Measurements from ENCODE around the gene SLC12A5.

Gene SLC12A5

DNA sequence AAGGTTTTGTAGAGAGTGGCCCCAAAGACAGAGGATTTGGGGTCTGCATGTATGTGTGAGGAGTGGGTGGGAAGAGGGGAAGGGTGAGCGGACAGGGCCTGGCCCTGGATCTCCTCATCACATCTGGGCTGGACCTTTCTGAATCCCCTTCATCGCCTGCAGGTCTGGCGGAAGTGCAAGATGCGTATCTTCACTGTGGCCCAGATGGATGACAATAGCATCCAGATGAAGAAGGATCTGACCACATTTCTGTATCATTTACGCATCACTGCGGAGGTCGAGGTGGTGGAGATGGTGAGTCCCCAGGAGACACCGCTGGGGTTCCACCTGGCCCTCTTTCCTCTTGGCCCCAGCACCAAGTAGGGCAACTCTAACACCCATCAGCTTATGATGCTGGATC is 24.4 kb downstream of the SLC12A5 start:
- no peak for DNase-seq

DNA sequence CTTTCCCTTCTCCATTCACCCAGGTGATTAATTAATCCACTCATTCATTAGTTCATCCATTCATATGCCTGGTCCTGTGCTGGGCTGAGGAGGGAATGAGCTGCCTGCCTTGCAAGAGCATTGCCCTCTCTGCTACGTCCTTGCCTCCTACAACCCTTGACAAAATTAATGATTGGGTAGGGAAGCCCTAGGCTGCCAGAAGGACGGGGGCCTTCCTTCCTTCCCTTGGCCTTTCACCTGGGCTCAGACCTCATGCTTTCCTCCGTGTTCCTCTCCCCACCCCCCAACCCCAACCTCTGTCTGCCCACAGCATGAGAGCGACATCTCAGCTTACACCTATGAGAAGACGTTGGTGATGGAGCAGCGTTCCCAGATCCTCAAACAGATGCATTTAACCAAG is 25.6 kb downstream of the SLC12A5 start:
- DNase-seq = no peak

DNA sequence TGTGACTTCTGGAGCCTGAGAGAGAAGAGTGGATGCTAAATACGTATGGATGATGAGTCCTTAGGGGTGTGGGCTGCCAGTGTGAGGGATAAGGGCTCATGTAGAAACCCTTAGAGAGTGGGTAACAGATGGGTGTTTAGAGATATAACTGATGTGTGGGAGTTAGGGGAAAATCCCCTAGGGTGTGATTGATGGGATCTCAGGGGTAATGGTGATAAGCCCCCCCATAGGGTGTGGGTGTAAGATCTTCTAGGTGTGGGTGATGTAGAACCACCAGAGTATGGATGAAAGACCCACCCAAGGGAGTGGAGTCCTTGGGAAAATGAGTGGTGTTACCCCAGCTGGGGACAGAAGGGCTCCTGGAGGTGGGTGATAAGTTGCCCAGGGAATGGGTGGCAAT is 26.3 kb downstream of the SLC12A5 start:
- DNase-seq = no peak

DNA sequence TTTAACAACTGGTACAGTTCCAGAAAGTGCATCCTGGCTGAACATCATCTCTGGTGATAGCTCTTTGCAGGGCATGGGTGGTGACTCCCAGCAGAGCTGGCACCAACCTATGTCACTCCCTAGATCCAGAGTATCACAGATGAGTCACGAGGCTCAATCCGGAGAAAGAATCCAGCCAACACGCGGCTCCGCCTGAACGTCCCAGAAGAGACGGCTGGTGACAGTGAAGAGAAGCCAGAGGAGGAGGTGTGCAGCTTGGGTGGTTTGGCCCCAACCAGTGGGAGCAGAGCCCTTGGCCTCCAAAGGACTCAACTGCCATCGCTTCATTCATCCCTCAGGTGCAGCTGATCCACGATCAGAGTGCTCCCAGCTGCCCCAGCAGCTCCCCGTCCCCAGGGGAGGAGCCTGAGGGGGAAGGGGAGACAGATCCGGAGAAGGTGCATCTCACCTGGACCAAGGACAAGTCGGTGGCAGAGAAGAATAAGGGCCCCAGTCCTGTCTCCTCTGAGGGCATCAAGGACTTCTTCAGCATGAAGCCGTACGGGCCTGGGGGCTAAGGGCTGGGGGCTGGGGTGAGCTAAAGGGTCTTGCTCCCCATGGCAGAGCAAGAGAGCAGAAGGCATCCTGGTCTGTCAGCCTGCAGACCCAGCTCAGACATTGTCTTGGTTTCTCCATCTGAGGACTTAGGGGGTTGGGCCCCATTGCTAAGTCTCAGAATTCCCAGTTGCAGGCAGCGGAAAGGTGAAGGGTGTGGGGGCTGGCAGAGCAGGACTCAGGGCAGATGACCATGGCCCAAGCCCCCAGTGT is 27.2 kb downstream of the SLC12A5 start:
- no peak for DNase-seq

DNA sequence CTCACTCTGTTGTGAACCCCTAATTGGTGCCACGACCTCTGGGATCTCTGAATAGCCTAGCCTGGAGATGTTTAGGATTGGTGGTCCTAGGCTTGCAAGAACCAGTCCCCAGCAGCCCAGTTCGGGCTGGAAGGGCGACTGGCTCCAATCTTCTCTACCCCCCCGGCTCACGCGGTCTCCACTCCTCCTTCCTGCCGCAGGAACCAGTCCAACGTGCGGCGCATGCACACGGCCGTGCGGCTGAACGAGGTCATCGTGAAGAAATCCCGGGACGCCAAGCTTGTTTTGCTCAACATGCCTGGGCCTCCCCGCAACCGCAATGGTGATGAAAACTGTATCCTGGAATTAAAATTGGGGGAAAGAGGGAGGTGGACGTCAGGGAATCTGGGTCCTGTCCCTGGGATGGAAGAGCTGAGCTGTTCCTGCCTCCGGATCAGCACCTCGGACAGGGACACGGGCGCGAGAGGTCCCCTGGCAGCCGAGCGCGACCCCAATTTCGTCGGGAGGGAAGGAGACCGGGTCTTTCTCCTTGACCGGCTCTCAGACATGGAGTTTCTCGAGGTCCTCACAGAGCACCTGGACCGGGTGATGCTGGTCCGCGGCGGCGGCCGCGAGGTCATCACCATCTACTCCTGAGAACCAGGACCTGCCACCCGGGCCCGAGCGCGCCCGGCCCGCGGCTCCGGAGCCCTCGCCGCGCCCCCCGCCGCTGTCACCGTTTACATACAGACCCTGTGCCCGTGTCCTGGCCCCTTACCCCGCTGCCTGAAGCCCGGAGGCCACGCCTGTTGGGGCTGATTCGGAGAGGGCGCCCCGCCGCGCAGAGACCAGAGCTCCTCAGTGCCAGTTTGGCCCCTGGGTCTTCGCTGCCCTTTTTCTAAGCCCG is 28.2 kb downstream of the SLC12A5 start:
- DNase-seq = peak in 6 of 56 donors; percentile 12 to 29 (median 20)

DNA sequence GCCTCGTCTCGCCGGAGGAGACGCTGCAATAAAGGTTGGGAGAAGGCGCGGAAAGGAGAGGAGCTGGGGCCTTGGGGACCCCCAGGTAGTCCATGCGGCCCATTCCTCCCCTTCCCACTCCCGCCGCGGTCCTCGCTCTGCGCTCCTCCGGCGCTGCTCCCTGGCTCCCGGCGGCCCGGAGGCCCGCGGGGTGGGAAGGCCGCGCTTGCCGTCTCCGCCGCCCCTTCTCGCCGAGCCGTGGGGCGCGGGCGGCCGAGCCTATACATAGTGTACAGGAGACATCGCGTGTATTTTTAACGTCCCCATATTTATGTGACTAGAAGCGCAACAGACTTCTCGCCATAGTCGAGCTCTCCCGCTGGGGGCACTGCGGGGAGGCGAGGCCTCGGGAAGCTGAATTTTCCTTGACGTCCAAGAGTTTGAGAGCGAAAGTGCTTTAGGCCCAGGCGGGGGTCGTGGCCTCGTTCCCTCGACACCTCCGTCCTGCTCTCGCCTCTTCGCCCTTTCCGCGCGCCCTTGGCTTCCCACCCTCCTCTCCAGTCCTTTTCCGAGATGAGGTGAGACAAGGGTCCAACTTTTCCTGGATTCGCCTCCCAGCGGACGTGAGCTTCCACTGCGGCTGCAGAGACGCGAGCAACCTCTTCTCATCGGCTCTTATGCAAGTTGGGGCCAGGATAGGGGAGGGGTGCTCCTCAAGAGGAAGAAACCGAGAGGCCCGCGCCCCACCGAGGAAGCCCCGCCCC is 29.0 kb downstream of the SLC12A5 start:
- DNase-seq = peak in 20 of 56 donors; percentile 13 to 65 (median 41)

DNA sequence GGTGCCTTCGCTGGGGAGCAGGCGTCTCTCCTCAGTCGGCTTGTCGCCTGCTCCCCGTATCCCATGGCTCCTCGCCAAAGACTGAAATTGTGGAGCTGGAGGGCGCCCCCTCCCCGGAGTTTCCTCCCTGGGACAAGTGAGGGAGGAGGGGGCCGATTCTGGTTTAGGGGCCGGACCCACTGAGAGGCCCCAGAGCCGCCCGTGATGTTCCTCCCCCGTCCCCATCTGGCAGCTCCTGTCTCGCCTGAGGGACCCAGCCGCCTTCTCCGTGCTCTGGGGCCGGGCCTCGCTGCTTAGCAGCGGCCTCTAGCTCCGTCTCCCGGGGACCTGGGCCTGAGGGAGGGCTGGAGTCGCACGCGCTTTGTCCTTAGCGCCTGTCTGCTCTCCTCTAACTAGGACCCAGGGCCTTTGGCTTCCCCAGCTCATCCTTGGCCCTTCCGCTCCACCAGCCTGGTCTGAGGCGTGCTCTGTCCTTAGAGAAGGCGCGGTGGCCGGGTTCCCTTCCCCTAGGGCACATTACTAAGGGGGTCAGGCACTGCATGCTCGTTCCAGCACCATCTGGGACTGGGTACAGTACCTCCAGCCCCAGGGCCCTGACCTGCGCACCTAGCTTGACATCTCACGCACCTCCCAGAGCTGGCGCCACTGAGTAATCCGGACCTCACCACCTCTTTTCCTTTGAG is 29.7 kb downstream of the SLC12A5 start:
- DNase-seq = peak in 6 of 56 donors; percentile 24 to 37 (median 30)

DNA sequence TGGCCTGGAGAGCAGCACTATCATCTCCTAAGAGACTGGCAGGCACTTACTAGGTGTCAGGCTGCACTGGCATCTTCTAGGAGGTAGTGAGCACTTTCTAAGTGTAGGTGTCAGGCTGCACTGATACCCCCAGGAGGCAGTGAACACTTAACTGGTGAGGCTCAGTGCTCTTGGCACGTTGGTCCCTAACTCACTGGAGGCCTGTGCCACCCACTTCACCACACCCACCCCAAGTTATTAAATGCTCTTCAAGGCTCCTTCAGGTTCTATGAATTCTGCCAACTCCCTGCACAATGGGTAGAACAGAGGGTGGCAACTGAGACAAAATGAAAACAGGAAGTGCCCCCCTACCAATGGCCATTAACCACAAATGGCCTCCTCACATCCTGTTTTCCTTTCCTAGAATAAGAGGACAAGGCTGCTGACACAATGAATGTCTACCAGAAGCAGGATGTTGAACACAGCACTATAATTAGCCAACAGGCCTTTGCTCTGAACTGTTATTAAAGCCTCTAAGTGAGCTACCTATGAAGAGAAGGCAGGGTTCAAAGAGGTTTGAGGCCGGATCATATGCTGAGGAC is 31.4 kb downstream of the SLC12A5 start:
- DNase-seq = peak in 5 of 56 donors; percentile 4 to 42 (median 14)

DNA sequence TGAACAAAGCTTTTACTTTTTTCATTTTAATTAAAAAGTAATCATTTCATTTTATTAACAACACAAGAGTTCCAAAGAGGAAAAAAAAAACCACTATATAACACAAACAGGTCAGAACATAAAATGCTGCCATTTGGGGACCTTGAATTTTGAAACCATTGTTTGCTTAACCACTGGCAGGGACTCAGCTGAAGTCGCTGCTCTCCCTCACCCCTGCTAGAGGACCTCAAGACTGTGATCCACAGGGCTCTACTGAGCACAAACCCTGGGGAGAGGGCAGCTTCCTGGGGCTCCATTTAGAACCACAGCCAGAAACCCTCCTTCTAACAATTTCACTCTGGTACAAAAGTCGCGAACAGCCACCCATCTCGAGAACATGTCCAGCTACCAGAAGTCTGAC is 32.0 kb downstream of the SLC12A5 start:
- no peak for DNase-seq

DNA sequence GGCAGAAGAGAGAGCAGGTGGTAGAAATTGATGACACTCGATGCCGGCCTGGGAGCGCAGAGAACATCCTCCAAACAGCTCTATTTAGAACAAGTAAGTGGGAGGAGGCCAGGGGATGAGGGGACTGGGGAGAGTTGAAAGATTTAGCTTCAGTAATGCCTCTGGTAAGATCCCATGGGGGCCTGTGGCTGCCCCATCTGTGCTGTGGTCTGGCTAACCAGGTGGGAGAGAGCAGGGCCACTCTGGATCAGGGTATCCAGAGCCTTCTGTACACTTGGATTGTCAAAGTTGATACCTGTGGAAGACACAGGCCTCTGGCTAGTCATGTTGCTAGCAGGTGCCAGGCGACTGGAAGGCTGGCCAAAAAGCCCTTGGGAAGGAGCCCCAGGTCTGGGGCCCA is 33.1 kb downstream of the SLC12A5 start:
- no peak for DNase-seq

DNA sequence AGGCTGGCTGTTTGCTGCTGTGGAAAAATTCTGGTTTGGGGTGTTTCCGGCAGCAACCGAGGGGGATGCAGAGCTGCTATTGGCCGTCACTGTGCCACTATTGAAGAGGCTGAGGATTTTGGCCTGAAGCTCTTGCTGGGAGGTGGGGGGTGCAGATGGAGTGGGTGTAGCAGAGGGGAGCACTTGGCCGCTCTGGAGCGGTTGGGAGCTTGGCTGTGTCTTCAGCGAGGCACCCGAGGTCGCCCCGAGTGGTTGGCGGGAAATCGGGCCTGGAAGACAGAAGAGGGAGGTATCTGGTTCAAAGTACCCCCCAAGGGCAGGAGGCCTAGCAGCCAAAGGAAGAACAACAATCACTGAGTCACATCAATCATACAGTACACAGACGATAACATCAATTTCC is 33.6 kb downstream of the SLC12A5 start:
- no peak for DNase-seq

DNA sequence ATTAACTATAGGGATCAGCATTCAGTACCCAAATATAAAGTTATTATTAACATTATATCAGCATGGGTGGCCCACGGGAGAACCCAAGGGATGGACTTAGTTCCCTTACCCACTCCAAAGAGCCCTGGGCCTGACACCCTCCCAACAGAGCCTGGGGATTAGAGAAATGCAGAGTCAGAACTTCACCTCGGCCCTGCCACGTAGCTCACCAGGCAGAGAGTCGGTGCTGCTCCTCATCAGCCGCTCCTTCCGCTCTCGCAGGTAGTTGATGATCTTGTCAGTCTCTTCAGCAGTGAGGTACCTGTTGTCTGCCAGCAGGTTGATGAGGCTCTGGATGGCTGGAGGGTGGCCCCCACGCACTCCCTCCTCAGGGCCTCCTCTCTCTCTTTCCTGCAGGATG is 34.1 kb downstream of the SLC12A5 start:
- no peak for DNase-seq

DNA sequence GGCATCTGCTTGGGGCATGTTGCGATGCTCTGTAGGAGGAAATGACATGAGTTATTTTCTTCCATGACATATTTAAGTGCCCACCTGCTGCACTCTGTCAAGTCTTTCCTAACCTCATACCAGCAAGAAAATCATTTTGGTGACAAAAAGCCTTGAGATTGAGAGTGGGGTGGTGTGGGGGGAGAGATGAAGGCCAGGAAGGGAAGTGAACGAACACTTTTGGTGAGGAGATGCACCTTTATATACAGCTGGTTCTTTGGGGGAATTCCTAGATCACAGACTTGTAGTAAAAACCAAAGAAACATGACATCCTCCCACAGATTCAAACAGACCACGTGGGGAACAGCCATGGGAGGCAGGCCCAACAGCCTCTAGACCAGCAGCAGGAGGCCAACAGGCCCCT is 34.6 kb downstream of the SLC12A5 start:
- no peak for DNase-seq

DNA sequence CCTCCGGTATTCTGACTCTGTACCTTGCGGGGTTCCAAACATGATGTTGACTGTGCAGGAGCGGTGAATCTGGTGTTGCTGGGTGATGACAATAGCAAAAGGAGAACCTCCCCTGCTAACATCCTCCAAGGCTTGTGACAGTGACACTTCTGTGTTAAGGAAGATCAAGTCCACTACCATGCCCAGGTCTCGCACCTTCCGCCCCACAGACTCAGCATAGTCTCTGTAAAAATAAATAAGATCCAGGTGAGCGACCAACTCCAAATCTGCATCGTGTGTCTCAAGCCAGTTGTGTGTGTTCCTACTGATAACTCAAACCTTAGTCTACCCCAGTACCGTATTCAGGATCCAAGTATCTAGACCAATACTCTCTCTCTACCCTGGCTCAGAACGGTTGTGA is 36.0 kb downstream of the SLC12A5 start:
- DNase-seq = no peak

DNA sequence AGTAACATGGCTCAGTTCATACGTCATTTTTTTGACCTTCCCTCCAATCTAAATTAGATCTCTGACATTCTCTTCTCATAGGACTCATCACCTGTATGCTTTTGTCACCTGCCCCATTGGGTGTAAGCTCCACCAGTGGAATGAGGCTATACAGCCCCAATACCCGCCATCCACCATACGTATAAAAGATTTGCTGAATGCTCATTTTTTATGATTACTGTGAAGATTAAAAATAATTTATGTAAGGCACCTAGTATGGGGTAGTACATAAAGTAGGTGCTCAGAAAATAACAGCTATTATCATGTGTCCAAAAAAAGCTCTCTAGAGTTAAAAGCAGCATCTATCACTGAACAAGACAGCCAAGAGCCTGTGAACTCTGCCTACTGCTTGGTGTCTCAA is 36.7 kb downstream of the SLC12A5 start:
- no peak for DNase-seq

DNA sequence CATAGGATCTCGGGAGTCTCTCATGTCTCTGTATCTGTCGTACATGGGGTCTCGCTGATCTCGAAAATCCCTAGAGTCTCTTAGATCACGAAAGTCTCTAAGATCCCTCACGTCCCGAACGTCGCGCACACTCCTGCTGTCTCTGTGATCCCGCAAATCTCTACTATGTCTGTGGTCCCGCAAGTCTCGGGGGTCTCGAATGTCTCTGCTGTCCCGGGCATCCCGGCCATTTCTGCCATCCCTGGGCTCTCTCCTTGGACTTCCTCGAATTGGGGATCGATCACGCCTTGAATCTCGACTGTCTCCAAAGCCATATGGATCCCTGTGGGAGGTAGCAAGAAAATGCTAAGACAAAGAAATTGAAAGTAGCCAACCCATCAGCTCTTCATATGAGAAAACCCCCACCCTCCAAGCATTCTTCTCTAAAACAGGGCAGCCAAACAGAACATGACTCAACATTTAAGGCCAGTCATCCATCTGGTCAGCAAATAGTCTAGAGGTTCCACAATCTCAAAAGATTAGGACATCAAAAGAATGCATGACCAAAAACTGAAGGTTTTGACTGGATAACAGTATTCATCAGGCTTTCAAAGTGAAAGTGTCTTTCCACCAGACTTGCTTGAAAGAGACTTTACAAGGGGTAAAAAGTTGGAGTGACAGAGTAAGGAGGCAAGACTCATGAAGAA is 41.3 kb downstream of the SLC12A5 start:
- no peak for DNase-seq

DNA sequence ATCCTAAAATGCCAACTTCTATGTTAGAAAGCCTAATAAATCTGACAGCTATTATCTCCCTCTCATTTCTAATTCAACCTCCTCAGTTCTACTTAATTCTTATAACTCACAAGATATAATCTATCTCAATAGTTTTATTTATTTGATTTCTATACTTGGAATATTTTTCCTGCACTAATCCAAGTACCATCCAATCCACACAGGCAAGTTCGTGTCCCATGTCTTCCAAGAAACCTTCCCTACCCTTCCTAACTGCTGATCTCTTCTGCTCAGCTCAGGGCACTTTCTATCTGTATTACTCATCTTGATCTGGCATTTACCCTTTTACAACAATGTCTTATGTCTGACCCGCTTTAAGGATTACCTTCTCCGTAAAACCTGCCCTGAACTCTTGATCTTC is 42.6 kb downstream of the SLC12A5 start:
- DNase-seq = no peak

DNA sequence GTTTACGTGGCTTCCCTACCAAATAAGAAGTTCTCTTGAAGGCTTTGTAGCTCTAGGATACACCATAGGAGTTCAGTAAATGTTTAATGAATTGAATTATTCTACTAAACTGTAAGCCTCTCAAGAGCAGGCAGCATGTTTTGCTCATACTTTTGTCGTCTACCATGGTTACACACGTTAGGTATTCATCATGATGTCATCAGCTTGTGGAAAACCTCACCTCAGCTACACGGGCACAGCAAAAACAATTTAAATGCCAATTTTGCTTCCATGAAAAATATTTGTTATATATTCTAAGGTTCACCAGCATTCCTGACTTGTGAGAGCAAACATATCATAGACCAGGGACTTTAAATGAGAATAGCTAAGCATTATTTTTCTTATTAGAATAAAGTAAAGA is 44.0 kb downstream of the SLC12A5 start:
- no peak for DNase-seq

DNA sequence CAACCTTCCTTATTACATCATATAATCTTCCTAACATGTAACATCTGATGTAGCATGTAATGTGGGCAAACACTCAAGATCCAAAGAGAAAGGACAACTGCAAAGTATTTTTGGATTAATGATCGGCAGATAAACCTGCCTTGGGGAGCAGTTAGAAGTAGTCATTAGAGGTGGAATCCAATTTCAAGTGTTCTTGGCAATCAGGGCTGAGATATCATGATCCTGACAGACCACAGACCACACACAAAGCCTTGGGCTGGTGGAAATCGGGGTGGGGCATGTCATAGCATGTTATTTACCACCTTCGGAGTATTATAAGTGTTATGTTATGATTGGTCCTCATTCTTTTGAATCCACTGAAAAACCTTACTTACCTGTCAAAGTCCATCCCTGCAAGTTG is 44.4 kb downstream of the SLC12A5 start:
- no peak for DNase-seq

DNA sequence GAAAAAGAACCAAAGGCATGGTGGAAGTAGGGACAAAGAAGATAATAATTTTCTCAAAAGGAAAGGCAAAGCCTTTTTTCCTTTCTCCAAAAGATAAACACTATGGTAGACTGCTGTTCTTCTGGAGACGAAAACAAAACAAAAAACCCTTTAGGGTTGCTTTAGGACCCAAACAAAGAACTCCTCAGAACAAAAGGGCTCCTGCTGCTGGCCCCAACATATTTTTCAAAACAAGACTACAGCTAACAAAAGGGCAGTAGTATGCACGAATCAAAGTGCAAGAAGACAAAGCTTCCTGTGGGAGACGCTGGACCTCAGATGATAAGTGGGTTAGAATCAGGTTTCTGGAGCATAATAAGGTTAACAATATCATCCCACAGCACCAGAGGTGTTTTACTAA is 45.0 kb downstream of the SLC12A5 start:
- DNase-seq = no peak

Data from amygdala (tissue), 56 donors.